Smooth muscle cell (in vitro differentiated cells): ENCODE measurements around the gene BRD3OS. TPM values are rescaled to one million over a fixed set of nuclear protein-coding genes. Genes with fewer than 3 reads are reported as not detected.

Experiments
- DNase-seq: peaks from one replicate; lab custom pipeline; 2025; ENCODE audit not compliant: unreplicated experiment; lab: John Stamatoyannopoulos, UW
- H2AFZ ChIP-seq: fragments of 200-600 bp; sonication (generic); 2 replicates; pipeline ENCODE4 v1.6.0; 2016; ENCODE audit warnings: antibody characterized with exemption, low read depth, mild to moderate bottlenecking
- H3F3A ChIP-seq: fragments of 200-600 bp; sonication (generic); 2 replicates; pipeline ENCODE4 v1.6.0; 2017; ENCODE audit warnings: antibody characterized with exemption, low read depth
- H3K27ac ChIP-seq: fragments of 200-600 bp; sonication (generic); 2 replicates; pipeline ENCODE4 v1.5.1; 2016; ENCODE audit warnings: low read depth, mild to moderate bottlenecking
- H3K27me3 ChIP-seq: fragments of 200-600 bp; sonication (generic); 2 replicates; pipeline ENCODE4 v1.6.1; 2016; ENCODE audit warnings: low read depth, mild to moderate bottlenecking
- H3K36me3 ChIP-seq: fragments of 200-600 bp; sonication (generic); 2 replicates; pipeline ENCODE4 v1.5.1; 2016; ENCODE audit warnings: low read depth
- H3K4me1 ChIP-seq: fragments of 200-600 bp; sonication (generic); 2 replicates; pipeline ENCODE4 v1.5.1; 2016; ENCODE audit warnings: low read depth
- H3K4me2 ChIP-seq: fragments of 200-600 bp; sonication (generic); 2 replicates; pipeline ENCODE4 v1.6.0; 2016; ENCODE audit warnings: mild to moderate bottlenecking
- H3K4me3 ChIP-seq: fragments of 200-600 bp; sonication (generic); 2 replicates; pipeline ENCODE4 v1.5.1; 2016; ENCODE audit warnings: mild to moderate bottlenecking
- H3K79me2 ChIP-seq: fragments of 200-600 bp; sonication (generic); 2 replicates; pipeline ENCODE4 v1.6.0; 2016; ENCODE audit warnings: low read depth, mild to moderate bottlenecking
- H3K9ac ChIP-seq: fragments of 200-600 bp; sonication (generic); 2 replicates; pipeline ENCODE4 v1.6.0; 2016; ENCODE audit warnings: low read depth
- H3K9me3 ChIP-seq: fragments of 200-600 bp; sonication (generic); replicated peaks from 2 replicates; pipeline ENCODE4 v1.5.1; 2016; ENCODE audit warnings: low read depth
- H4K20me1 ChIP-seq: fragments of 200-600 bp; sonication (generic); 2 replicates; pipeline ENCODE4 v1.6.0; 2016; ENCODE audit warnings: low read depth
- whole genome bisulfite sequencing: methylation state at CpG from one replicate; pipeline ENCODE4 v1.1.7; 2016; ENCODE audit warnings: low lambda C conversion rate; 5-methylcytosine and 5-hydroxymethylcytosine counted together
- polyA plus RNA-seq: library from polyadenylated mRNA; unstranded; fragments of >200 nt; fragmentation: Nextera tagmentation; extraction: Ambion mirVana; gene quantifications from 2 replicates; pipeline ENCODE4 v1.2.1, GENCODE V29; 2016
- total RNA-seq: library from RNA; depleted of rRNA; stranded (reverse); fragments of >200 nt; gene quantifications from 2 replicates; pipeline ENCODE4 v1.2.3, GENCODE V29; 2014
- TF ChIP-seq, protein P1 (sequence below): fragments of 200-600 bp; sonication (generic); IDR thresholded peaks from 2 replicates; pipeline ENCODE4 v1.5.1; 2017; ENCODE audit warnings: borderline replicate concordance, mild to moderate bottlenecking, antibody characterized with exemption; ENCODE audit not compliant: insufficient read depth, poor library complexity, severe bottlenecking

Gene BRD3OS
- total and polyA plus RNA-seq, 2 experiments from 2014 or later: 16.0 to 16.1 TPM

DNA sequence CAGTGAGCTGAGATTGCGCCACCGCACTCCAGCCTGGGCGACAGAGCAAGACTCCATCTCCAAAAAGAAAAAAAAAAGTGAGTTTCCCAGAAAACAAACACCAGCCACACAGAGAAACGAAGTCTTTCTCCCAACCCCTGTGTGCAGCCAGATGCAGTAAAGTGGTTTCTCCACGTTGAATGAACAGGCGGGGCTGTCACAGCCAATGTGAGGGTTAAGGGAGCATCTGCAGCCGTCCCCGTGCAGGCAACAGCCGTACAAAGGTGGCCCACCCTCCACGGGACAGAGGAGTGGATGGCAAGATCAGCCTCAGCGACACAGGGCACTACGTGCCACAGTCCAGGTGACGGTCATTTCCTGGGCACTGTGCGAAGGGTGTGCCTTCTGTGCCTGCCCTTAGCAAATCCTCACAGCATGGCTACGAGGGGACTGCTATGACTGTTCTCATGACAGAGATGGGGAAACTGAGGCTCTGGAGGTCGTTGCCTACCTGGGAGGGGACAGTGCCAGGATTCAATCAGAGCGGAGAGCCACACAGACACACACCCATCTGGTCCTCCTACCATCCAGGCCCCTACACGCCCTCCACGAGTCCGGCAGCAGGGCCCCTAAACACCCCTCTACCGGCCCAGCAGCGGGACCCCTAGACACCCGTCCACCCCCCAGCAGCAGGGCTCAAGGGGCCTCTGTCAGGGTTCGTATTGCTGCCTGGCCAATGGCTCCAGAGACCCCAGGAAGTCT, 35.5 kb upstream of the BRD3OS start:
- no peak for DNase-seq
- H3K36me3 ChIP-seq: no peaks in the 10 kb centered on the region
- WGBS: 82% methylated on average over 24 of the region's 24 CpGs
- no peaks in the 10 kb centered on the region for H3K9me3 ChIP-seq
- no peak overlapping the region for H2AFZ ChIP-seq
- peak overlapping the region; percentile 90 for H3K4me3 ChIP-seq
- peaks cover 18% of the 10 kb centered on the region for H3K4me1 ChIP-seq
- no peaks in the 10 kb centered on the region for H3F3A ChIP-seq
- peak overlapping the region; percentile 79 for H3K27ac ChIP-seq
- peaks cover 69% of the 10 kb centered on the region for H3K79me2 ChIP-seq
- no peaks in the 10 kb centered on the region for H3K27me3 ChIP-seq
- H3K9ac ChIP-seq: peak overlapping the region; percentile 69
- peak overlapping the region; percentile 99 for H3K4me2 ChIP-seq
- TF ChIP-seq, protein P1, sequence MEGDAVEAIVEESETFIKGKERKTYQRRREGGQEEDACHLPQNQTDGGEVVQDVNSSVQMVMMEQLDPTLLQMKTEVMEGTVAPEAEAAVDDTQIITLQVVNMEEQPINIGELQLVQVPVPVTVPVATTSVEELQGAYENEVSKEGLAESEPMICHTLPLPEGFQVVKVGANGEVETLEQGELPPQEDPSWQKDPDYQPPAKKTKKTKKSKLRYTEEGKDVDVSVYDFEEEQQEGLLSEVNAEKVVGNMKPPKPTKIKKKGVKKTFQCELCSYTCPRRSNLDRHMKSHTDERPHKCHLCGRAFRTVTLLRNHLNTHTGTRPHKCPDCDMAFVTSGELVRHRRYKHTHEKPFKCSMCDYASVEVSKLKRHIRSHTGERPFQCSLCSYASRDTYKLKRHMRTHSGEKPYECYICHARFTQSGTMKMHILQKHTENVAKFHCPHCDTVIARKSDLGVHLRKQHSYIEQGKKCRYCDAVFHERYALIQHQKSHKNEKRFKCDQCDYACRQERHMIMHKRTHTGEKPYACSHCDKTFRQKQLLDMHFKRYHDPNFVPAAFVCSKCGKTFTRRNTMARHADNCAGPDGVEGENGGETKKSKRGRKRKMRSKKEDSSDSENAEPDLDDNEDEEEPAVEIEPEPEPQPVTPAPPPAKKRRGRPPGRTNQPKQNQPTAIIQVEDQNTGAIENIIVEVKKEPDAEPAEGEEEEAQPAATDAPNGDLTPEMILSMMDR: no peak
- peaks cover 73% of the 10 kb centered on the region for H4K20me1 ChIP-seq

DNA sequence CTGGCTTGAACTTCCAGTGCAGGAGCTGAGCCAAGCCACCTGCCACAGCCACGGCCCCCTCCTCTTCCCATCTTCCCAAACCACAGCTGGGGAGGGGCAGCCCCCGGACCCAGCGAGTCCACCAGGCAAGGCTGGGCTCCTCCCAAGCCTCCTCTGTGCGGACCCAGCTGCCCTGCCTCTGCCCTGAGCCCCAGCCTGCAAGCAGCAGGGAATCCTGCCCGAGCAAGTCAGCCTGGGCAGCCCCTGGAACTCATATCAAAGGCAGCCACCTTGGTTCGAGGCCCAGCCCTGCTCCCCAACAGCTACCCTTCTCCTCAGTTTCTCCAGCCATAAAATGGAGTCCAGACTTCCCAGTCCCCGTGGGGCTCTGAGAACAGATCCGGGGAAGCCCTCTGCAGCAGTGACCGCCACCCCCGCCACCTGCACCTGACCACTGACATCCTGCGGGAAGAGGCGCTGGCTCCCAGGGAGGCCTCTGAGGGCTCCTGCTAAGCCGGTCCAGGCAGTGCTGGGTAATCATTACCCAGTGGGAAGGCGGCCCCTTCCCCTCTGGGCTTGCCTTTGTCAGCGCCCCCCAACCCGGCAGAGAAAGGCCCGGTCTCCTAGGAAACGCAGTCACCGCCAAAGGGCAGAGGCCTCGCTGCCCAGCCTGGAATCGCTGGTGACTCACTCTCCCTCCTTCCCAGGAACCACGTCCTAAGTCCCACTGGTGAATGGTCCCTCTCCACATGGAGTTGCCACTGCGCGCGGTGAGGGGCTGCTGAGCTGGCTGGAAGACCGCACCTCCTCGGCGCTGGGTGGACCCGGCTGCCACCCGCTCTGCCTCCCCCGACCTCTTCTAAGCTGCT, 34.7 kb upstream of the BRD3OS start:
- no peaks in the 10 kb centered on the region for H3F3A ChIP-seq
- H4K20me1 ChIP-seq: peaks cover 65% of the 10 kb centered on the region
- peak; percentile 41 for DNase-seq
- TF ChIP-seq, protein P1: no peak
- WGBS: 16% methylated on average over 30 of the region's 31 CpGs
- no peaks in the 10 kb centered on the region for H3K27me3 ChIP-seq
- H3K4me3 ChIP-seq: peak overlapping the region; percentile 90
- no peaks in the 10 kb centered on the region for H3K36me3 ChIP-seq
- peak overlapping the region; percentile 99 for H3K4me2 ChIP-seq
- H3K27ac ChIP-seq: peak overlapping the region; percentile 79
- H3K79me2 ChIP-seq: peaks cover 61% of the 10 kb centered on the region
- H3K4me1 ChIP-seq: peaks cover 18% of the 10 kb centered on the region
- H3K9ac ChIP-seq: peak overlapping the region; percentile 69
- no peaks in the 10 kb centered on the region for H3K9me3 ChIP-seq
- H2AFZ ChIP-seq: no peak overlapping the region

DNA sequence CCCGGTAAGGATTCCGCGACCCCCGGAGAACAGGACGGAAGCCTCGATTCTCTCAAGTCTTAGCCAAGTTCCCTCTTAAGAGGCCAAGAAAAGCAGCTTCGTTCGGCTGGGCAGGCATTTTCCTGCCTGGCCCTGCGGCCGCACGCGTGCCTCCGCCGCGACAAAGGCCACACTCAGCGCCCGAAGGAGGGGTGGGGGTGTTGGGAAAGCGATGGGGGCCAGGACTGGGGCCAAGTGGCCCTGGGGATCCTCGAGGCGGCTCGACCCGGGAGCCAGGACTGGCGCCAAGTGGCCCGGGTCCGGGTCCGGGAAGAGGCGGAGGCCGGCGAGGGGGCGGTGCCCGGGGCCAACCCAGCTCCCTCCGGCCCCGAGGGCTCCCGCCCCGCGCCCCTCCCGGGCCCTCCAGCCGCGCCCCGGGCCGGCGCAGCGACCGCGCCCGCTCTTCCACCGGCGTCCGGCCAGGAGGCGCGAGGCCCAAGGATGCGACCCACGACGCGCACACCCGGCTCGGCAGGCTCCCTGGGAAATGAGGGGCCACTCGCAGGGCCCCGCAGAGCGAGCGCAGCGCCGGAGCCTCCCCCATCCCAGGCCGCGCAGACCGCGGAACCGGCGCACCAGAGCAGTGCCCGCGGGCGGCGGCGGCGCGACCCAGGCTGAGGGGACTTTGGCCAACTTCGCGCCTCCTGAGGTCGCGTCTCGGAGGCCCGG, 33.9 kb upstream of the BRD3OS start:
- peak overlapping the region; percentile 79 for H3K27ac ChIP-seq
- no peaks in the 10 kb centered on the region for H3F3A ChIP-seq
- no peaks in the 10 kb centered on the region for H3K36me3 ChIP-seq
- DNase-seq: no peak
- peaks cover 53% of the 10 kb centered on the region for H3K79me2 ChIP-seq
- H3K4me3 ChIP-seq: peak overlapping the region; percentile 90
- H4K20me1 ChIP-seq: peaks cover 58% of the 10 kb centered on the region
- H2AFZ ChIP-seq: no peak overlapping the region
- TF ChIP-seq, protein P1: no peak
- peaks cover 18% of the 10 kb centered on the region for H3K4me1 ChIP-seq
- H3K4me2 ChIP-seq: peak overlapping the region; percentile 99
- H3K9me3 ChIP-seq: no peaks in the 10 kb centered on the region
- H3K27me3 ChIP-seq: no peaks in the 10 kb centered on the region
- WGBS: 0% methylated on average over 42 of the region's 82 CpGs
- H3K9ac ChIP-seq: peak overlapping the region; percentile 69
